HUDEP-2 (cell line): Measurements from ENCODE around the gene LMBRD2.

Experiments
- DNase-seq, 76 experiments: peaks; one replicate each; lab custom pipeline; 2025; ENCODE audit not compliant: unreplicated experiment in 76 of 76; lab: John Stamatoyannopoulos, UW

Gene LMBRD2

GRCh38 chr5:36055984-36056383 lies 95.7 kb downstream of the LMBRD2 start:
- DNase-seq, result no peak

GRCh38 chr5:36054647-36055046 lies 97.0 kb downstream of the LMBRD2 start:
- no peak for DNase-seq

GRCh38 chr5:36052538-36052937 lies 99.1 kb downstream of the LMBRD2 start:
- DNase-seq, result no peak

GRCh38 chr5:36049949-36050348 lies 101.7 kb downstream of the LMBRD2 start:
- DNase-seq, result no peak
